ENCODE results near the gene ERCC4.

ERCC4 gene

DNA sequence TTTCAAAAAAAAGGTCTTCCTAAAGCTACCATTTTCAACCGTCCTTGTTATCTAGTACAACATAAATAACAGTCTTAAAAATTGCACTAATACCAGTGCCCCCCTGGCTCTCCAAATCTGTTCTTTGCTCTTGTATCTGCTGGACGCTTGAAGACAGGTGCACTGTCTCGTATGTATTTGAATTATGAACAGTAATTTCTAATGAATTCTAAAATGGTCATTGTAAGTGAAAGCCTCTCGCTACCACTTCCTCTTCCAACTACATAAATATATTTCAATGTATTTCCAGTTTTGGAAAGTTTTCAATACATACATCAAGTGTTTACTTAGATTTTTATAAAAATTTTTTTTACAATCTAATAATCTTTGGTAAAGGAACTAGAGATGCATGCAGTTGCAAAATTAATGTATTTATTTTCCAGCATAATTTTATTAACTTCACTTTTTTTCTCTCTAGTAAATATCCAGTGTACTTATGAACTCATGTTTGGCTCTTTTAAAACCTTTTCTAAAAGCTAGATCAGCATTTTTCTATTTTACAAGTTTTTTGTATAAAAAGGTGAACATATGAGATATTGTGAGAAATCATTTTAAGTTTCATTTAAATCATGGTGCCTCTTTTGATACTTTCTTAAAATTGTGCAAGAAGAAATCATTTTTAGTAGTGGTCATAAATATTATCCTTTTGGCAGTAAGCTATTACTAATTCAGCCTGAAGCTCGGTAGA lies 31.0 kb downstream of the ERCC4 start:
- no peak for DNase-seq

DNA sequence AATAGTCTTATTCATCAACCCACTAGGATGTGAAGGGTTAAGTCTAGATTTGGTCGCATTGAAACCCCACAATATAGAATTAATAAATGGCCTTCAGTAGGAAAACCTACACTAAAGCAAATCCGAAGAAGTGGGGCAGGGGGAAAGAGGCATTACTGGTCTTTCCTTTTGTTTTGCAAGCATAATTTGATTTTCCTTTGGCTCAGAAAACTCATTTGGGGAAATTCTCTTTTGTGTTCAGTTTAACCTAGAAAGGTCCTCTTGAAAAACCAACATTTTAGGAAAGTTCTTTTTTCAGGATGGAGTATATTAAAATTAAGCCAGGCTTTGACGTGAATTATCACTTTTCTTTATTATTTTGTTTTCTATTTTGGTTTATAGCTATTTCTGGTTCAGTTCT lies 31.7 kb downstream of the ERCC4 start:
- DNase-seq = no peak

DNA sequence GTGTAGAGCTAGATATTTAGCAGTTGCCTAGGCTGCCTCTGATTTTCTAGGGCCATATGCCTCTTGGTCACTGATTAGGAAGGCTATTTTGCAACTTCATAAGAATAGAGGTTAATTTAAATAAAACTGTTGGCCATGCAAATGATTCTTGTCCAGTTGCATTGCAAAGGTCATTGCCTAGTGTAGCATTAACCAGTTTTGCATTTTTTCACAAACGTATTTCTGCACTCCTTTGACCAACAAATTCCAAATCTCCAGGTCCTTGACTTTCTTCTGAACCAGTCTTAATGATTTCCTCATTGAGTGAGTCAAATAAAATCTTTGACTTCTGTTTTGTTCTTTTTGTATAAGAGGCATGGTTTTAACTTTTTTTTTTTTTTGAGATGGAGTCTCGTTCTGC lies 33.5 kb downstream of the ERCC4 start:
- no peak for DNase-seq

DNA sequence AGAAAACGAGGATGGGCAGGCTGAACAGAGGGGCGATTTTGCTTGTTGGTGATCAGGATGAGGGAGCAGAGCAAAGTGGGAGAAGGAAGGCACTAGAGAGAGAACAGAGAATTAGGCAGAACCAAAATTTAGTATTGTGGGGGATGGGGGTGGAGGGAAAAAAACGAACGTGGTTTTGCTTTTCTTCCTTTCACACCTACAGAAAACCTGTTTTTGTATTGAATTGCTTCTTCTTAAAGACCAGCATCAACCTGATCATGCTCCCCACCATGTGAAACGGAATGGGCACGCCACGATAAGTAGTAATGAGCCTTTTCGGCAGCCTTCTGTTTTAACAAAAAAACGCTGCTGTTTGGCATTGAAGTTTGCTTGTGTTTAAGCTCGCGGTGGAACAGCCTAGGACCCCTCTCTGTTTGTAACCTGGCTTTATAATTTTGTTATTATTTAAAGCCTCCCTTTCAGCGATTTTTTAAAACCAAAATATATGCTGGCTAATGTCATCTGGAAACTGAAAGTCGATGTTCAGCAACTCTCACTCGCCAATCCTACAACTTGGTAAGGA lies 36.8 kb downstream of the ERCC4 start:
- no peak for DNase-seq

DNA sequence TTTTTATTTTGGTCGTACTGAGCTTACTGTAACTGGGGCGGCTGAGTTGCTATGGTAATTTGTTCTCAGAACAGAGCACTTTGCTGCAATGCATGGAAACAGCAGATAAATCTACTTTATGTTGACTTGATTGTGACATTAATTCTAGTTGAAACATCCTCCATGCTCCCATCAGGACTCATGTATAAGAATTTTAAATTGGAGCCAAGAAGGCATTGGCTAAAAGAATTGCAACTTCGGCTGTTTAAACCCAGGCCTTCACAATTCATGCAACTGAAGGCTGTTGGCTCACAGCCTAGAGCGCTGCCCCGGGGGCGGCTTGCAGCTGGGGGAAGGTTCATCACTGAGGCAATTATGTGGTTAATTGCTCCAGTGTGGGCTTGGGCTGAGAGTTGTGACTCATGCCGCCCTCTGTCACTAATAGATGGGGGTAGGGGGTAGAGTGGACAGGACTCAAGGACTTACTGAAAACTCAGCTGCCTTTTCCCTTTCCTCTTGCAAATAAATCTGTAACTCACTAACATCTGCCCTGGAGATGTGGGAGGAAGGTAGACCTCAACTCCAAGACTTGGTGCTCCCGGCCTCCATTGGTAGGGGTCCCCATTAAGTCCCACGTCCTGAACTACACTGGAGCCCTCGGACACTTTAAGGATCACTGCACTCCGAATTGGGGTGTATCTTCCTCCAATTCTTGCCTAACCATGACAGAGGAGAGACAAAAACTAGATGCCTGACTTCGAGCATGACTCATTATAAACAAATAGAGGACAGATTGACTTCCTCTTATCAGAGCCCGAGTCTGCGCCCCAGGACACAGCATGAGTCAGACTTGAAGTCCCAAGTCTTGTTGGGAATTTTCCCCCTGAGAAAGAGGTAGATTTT lies 37.5 kb downstream of the ERCC4 start:
- DNase-seq = peak; percentile 91

DNA sequence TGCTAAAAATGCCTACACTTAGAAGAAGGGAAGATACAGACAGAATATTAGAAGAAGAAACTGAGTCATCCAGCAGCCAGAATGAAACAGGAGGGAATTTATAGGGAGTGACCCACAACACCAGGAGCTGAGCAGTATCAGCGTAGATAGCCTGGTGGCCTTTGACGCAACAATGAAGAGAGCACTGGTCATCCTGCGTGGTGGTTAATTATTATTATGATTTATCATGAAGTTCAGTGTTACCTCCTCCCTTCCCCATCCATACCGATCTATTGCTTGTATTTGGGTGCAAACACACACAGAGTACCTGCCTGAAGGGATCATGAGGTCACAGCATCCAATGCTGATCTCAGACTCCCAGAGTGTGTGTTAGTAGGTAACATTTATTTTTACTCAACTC lies 38.5 kb downstream of the ERCC4 start:
- no peak for DNase-seq

DNA sequence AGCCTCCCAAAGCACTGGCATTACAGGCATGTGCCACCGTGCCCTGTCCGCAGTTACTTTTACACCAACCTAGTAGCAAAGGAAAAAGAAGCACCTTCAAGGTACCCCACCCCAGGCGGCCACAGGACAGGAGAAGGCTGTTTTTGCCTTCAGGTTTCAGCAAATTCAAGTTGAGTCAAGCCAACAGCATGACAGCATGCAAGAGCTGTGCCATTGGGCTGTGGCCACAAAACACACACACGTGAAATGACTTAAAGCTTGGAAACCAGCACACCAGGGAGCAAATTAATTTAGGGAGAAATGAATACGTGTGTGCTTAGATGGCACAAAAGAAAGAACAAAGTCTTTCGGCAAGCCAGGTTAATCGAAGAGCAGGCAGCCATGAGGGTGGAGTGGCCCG lies 39.7 kb downstream of the ERCC4 start:
- no peak for DNase-seq

DNA sequence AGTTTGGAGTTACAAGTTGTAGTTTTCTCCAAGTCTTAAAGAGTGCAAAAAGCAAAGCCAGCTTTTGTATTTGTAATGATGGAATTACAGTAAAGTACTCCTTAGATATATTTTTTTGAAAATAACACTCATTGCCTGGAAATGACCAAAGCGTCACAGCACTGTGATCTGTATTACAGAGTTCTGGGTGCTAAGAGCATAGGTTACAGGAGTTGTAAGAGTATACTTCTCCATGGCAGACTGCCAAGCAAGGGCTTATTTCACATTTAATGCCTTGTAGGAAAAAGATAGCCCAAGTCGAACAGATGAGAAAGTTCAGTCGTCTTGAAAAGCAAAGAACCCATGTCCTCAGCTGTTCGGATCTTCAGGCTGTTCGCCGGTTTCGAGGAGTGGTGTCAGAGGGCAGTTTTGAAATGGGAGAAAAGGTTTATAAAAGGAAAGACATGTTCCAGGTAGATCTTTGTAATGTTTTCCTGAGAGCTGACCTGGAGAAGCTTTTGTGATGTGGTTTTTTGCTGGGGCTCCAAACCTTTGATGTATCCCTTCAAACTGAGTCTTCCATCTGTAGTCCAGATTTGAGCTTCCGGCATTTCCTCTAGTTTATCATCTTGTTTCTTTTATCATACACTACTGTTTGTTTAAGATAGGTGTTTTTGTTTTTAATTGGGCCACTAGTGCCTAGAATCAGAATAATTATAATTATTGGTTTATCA lies 41.3 kb downstream of the ERCC4 start:
- peak; percentile 11 for DNase-seq

DNA sequence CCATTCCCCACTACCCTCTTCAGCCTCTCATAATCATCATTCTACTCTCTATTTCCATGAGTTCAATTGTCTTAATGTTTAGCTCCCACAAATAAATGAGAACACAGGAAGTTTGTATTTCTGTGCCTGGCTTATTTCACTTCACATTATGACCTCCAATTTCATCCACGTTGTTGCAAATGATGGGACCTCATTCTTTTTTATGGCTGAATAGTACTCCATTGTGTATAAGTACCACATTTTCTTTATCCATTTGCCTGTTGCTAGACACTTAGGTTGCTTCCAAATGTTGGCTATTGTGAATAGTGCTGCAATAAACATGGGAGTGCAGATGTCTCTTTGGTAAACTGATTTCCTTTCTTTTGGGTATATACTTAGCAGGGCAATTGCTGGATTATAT lies 42.3 kb downstream of the ERCC4 start:
- no peak for DNase-seq

DNA sequence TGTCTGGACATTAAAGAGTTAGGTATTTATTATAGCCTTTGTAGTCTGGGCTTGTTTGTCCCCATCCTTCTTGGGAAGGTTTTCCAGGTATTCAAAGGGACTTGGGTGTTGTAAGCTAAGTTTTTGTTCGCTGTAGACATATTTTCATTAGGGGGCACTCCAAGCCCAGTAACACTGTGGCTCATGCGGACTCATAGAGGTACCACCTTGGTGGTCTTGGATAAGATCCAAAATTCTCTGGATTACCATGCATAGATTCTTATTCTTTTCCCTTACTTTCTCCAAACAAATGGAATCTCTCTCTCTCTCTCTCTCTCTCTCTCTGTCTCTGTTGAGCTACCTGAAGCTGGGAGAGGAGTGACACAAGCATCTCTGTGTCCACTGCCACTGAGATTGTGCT lies 48.9 kb downstream of the ERCC4 start:
- DNase-seq = no peak

DNA sequence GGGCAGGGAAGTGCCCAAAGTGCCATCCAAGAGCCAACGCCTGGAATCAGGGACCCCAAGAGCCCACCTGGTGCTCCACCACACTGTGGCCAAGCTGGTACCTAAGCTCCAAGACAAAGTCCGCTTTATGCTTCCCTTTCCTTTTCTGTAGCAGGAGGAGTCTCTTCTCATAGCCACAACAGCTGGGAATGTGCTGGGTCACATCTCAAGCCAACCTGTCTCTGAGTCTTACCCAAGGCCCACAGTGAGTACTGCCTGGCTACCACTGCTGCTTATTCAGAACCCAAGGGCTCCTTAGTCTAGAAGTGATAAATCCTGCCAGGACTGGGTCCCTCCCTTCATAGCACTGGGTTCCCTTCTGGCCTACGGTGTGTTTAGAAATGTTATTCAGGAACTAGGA lies 49.8 kb downstream of the ERCC4 start:
- no peak for DNase-seq

DNA sequence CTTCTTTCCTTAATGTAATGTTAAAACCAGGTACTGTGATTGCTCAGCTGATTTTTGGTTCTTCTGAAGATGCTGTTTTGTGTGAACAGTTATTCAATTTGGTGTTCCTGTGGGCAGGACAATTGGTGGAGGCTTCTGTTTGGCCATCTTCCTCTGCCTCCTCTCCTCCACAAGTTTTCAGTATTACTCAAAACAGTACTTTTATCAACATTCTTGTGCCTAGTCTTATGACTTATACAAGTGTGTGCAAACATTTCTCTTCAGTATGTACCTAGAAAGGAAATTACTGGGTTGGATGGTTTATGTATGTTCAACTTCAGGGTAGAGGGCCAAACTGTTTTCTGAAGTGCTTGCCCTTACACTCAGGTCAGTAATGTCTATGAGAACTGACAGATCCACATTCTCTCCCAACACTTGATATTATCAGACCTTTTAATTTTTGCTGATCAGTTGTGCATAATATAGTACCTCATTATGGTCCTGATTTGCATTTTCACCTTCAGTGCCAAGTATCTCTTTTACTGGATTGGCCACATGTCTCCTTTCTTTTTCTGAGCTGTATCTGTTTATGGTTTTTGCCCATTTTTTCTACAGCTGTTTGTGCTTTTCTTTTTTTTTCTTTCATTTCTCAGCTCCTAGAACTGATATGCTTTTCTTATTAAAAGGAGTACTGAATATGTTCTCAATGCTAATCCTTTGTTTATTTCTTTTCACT lies 50.9 kb downstream of the ERCC4 start:
- DNase-seq = no peak

DNA sequence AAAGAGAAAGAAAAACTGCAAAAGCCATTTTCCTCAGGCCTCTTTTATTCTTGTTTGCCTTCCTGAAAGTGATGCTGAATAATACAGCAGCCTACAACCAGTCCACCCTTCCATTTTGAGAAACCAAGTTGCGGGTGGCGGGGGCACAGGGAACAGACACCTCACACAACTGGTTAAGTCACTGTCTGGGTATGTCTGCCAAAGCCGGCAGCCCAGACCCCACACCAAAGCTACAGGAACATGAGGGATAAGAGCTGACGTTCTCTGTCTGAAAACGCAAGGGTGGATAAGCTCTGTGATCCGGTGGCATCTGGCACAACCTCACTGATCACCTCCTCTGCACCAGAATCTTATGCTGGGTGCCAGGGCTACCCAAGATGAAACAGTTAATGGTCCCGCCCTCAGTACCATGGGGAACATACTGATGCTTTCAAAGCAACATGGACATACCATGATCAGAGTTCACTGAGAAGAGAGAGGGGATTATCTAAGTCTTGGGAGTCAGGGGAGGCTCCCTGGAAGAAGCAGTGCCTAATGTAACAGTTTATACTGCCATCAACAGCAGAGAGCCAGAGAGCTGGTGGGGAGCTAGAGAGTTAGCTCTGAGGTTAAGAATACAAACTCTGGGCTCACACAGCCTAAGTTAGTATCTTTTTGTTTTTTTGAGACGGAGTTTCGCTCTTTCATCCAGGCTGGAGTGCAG lies 53.5 kb downstream of the ERCC4 start:
- no peak for DNase-seq

DNA sequence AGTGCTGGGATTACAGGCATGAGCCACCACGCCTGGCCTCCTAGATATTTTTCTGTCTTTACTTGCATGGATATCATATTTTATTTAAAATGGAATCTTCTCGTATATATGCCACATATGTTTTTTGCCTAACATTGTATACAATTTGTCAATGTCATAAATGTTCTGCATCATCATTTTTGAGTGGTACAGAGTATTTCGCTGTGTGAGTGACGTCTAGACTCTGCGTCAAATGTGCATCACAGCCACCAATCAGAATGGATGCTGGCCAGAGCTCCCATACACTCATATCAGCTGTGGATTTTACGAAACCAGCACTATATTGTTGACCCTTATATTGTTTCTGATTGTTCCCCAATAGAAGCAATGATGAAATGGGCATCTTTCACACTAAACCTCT lies 57.2 kb downstream of the ERCC4 start:
- DNase-seq = no peak

DNA sequence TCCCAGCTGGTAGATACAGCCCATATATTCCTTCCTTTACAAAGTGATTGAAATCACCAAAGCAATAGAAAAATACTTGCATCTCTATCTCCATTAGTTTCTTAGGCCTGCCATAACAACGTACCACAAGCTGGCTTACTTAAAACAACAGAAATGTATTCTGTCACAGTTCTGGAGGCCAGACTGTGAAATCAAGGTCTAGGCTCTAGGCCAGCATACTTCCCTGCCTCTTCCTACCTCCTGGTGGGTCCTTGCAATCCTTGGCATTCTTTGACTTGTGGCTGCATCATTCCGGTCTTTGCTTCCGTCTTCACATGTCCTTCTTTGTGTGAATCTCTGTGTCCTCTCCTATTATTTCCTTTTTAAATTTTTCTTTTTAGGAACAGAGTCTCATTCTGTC lies 62.5 kb downstream of the ERCC4 start:
- peak; percentile 83 for DNase-seq

DNA sequence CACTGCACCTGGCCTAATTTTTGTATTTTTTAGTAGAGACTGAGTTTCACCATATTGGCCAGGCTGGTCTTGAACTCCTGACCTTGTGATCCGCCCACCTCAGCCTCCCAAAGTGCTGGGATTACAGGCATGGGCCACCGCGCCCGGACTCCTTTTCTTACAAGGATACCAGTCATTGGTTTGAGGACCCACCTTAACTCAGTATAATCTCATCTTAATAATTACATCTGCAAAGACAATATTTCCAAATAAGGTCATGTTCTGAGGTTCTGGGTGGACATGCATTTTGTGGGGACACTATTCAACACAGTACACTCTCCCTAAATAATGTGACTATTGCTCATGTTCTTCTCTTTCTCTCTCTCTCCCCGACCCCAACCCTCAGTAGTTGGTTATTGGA lies 63.7 kb downstream of the ERCC4 start:
- no peak for DNase-seq

DNA sequence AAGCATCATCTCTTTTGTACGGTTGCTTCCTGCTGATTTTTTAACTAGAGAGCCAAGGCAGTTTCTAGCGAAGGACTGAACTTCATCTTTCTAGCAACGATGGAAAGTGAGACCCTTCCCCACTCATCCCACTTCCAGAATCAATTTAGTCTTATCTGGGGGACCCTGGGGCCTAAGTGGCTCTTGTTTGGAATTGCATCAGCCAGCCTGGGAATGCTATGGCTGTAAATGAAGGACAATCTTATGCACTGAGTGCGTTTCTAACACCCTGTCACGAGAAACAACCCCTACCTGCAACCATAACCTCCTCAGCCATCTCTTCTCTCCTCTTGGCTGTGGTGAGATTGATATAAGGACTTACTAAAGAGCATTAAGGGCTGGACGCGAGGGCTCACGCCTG lies 64.8 kb downstream of the ERCC4 start:
- no peak for DNase-seq

DNA sequence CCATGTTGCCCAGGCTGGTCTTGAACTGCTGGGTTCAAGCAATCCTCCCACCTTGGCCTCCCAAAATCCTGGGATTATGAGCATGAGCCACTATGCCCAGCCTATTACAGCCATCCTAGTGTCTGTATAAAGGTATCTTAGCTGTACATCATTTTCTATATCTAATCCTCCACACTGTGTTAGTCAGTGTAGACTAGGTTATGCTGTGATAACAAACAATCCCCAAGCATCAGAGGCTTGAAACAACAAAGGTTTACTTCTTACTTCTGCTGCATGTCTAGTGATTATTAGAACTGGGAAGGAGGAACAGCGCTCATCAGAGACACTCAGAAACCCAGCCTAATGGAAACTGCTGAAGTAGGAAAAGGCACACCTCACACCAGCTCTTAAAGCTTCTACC lies 68.1 kb downstream of the ERCC4 start:
- DNase-seq = no peak

DNA sequence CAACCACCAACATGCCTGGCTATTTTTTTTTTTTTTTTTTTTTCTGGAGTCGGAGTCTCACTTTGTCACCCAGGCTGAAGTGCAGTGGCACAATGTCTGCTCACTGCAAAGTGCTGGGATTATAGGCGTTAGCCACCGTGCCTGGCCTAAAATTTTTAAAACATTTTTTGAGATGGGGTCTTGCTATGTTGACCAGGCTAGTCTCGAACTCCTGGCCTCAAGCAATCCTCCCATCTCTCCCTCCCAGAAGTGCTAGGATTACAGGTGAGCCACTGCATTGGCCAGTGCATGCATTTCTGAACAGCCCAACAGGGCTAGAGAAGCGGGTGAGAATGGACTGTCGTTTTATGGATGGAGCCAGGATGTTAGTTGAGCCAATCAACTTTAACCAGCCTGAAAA lies 72.4 kb downstream of the ERCC4 start:
- no peak for DNase-seq

DNA sequence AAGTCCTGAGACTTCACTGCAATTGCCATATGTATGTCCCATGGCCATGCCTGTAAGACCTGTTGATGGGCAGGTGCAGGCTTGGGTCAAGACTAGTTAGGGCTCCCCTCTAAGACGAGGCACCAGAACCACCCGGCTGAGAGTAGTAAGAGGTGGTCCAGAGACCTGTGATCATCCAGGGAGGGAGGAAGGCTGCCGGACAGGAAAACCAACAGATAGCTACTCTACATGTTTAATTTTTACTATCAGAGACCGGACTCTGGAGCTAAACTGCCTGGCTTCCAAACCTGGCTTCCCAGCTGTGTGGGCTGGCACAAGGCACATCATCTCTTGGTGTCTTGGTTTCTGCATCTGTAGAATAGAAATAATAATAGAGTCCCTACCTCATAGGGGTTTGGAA lies 73.0 kb downstream of the ERCC4 start:
- no peak for DNase-seq

DNA sequence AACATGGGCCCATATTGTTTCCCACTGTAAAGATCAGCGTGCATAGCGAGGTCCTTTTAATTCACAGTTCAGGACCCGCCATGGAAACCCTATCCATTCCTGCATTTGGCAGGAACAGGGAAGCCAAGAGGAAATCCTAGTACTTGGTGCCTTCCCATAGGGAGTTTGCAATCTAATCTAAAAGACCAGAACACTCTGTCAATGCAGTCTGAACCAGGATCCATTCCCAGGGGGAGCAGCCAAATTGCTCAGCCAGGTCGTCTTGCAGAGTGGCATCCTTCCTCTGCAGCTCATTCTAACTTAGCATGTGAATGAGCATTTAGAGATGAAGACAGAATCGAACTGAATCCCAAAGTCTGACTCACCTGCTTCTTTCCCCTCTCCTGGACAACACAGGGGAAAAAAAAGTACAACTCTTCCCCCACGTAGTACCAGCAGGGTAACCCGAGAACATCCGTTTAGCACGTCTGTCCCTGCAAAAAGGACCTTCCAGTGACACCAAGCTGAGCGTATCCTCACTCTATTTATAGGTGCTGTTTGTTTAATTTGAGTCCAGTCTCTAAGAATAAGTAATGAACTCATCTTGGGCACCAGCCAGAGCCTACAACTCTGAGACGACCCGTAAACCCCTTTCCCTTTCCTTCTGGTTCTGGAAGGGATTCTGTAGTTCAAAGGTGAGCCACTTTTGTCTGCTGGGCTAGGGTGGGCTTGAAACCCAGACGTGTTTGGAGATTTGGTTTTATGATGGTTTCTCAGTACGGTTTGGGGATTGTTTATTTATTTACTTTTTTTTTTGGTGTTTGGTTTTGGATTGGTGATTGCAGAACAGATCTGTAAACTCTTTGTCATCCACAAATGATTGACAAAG lies 74.5 kb downstream of the ERCC4 start:
- no peak for DNase-seq
